Vagina (tissue), 2 donors: ENCODE results near the gene ALDH1L1. TPM values are rescaled to one million over a fixed set of nuclear protein-coding genes. Genes with fewer than 3 reads are reported as not detected.

ENCODE experiments used
- DNase-seq, 2 donors: peaks; one replicate each; pipeline ENCODE4 v3.0.0-alpha.2; 2017; ENCODE audit errors: extremely low spot score in 2 of 2
- H3K27ac ChIP-seq: fragments of 200-600 bp; sonication (generic); one replicate; pipeline ENCODE4 v1.5.1; 2019
- H3K27me3 ChIP-seq: fragments of 200-600 bp; sonication (generic); one replicate; pipeline ENCODE4 v1.5.1; 2019
- H3K36me3 ChIP-seq, 2 donors: fragments of 200-600 bp; sonication (generic); one replicate each; pipeline ENCODE4 v1.5.1; 2017 to 2019
- H3K4me1 ChIP-seq: fragments of 200-600 bp; sonication (generic); one replicate; pipeline ENCODE4 v1.5.1; 2019
- H3K4me3 ChIP-seq, 2 donors: fragments of 200-600 bp; sonication (generic); 1 replicate in 1 of 2; 2 replicates in 1 of 2; pipeline ENCODE4 v1.5.1; 2016 to 2019
- H3K9me3 ChIP-seq: fragments of 200-600 bp; sonication (generic); one replicate; pipeline ENCODE4 v1.5.1; 2019
- CTCF ChIP-seq, 3 experiments: fragments of 450-650 bp in 2 of 3; fragments of 200-600 bp in 1 of 3; sonication (generic) in 1 of 3; IDR thresholded peaks; one replicate each; pipeline ENCODE4 v1.5.1; 2017 to 2019; ENCODE audit warnings: antibody characterized with exemption in 3 of 3, mild to moderate bottlenecking in 2 of 3, moderate library complexity in 2 of 3
- POLR2A ChIP-seq, 2 donors: fragments of 450-650 bp; IDR thresholded peaks; one replicate each; pipeline ENCODE4 v1.6.1; 2017; ENCODE audit warnings: antibody characterized with exemption in 2 of 2, mild to moderate bottlenecking in 2 of 2, moderate library complexity in 2 of 2
- POLR2AphosphoS5 ChIP-seq, 2 donors: sonication (generic); formaldehyde crosslinking; IDR thresholded peaks; one replicate each; pipeline ENCODE4 v1.9.0; 2017; ENCODE audit warnings: antibody characterized with exemption in 2 of 2, mild to moderate bottlenecking in 2 of 2, low read depth in 1 of 2; ENCODE audit not compliant: insufficient read depth in 1 of 2
- intact Hi-C: fragments of 100-400 bp; cut with DNase I; formaldehyde crosslinking; loops from one replicate; pipeline ENCODE4 v1.15.1; 2023
- small RNA-seq: library from RNA; depleted of rRNA; stranded (forward); fragments of <200 nt; gene quantifications from one replicate; pipeline ENCODE3, GENCODE V24; 2016
- total RNA-seq: library from RNA; depleted of rRNA; stranded (reverse); fragments of >200 nt; gene quantifications from one replicate; pipeline ENCODE4 v1.2.3, GENCODE V29; 2016

Gene ALDH1L1
- total RNA-seq, 1 donor from 2014 or later, result 19.2 TPM

- DNase-seq, result no peak
- Histone ChIP-seq H3K4me1 (peaks cover 28% of the 10 kb centered on the region), H3K27me3 (no peaks in the 10 kb centered on the region), H3K4me3 (no peak overlapping the region), H3K36me3 (peaks cover 0 to 6% of the 10 kb centered on the region in 2 donors), H3K9me3 (no peaks in the 10 kb centered on the region), H3K27ac (no peak overlapping the region)
- intact Hi-C loops, result no loop called here
- TF ChIP-seq POLR2AphosphoS5 (IDR thresholded peaks at IDR 0.05; ENCODE audit: insufficient read depth in 1 of 2, low read depth in 1 of 2), result no peak
- TF ChIP-seq CTCF (IDR thresholded peaks at IDR 0.05), result no peak
- TF ChIP-seq POLR2A (IDR thresholded peaks at IDR 0.05), result no peak
Observed at GRCh38 chr3:126054870-126055269, 125.5 kb downstream of the ALDH1L1 start.

- Histone ChIP-seq H3K27ac (no peak overlapping the region), H3K9me3 (no peaks in the 10 kb centered on the region), H3K4me3 (no peak overlapping the region), H3K36me3 (peaks cover 0 to 6% of the 10 kb centered on the region in 2 donors), H3K27me3 (no peaks in the 10 kb centered on the region), H3K4me1 (peaks cover 28% of the 10 kb centered on the region)
- no peak for TF ChIP-seq POLR2A (IDR thresholded peaks at IDR 0.05)
- no peak for TF ChIP-seq CTCF (IDR thresholded peaks at IDR 0.05)
- TF ChIP-seq POLR2AphosphoS5 (IDR thresholded peaks at IDR 0.05; ENCODE audit: insufficient read depth in 1 of 2, low read depth in 1 of 2), result no peak
- intact Hi-C loops, result no loop called here
- DNase-seq, result peak in 1 of 2 donors; percentile 54
Observed at GRCh38 chr3:126053949-126054569, 126.3 kb downstream of the ALDH1L1 start.

Small RNA genes lying within 50 kb of the gene (small RNA-seq; reads per million reads assigned to genes)
- gene RNU1-30P, result not detected

Other genes with a start within 250 kb of the ALDH1L1 start
- gene ROPN1B, start 211.4 kb downstream of the ALDH1L1 start, total RNA-seq, result not detected
- 62.9 TPM for gene SLC41A3, start 96.5 kb downstream of the ALDH1L1 start, total RNA-seq
- 25.3 TPM for gene KLF15, start 176.8 kb upstream of the ALDH1L1 start, total RNA-seq
- not detected for gene CFAP100, start 214.3 kb upstream of the ALDH1L1 start, total RNA-seq